ENCODE data around the gene GRB2.
"Not testable (repeated sequence)": the region's sequence is repeated elsewhere in the genome, so short reads cannot be mapped to it uniquely, and the experiment has no call there.

GRB2 gene

DNA sequence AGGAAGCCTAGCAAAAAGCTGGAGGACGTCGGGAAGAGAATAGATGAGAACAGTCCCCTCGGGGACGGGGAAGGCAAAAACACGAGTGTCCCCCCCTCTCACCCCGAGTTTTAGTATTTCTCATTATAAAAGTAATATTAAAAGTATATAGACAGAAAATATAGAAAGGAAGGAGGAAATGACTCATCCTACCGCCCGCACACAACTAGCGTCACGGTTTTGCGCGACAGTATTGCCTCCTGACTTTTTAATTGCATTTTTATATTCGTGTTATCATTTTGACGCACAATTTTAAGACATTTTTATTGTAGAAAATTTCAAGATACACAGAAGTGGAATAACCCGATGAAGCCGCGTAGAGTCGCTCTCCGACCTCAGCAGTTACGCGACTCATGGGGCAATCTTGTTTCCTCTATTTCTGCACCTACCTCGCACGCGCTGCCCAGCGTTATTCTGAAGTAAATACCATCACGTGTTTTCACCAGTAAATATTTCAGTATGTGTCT lies 115.6 kb downstream of the GRB2 start:
- TF ChIP-seq, protein P1, sequence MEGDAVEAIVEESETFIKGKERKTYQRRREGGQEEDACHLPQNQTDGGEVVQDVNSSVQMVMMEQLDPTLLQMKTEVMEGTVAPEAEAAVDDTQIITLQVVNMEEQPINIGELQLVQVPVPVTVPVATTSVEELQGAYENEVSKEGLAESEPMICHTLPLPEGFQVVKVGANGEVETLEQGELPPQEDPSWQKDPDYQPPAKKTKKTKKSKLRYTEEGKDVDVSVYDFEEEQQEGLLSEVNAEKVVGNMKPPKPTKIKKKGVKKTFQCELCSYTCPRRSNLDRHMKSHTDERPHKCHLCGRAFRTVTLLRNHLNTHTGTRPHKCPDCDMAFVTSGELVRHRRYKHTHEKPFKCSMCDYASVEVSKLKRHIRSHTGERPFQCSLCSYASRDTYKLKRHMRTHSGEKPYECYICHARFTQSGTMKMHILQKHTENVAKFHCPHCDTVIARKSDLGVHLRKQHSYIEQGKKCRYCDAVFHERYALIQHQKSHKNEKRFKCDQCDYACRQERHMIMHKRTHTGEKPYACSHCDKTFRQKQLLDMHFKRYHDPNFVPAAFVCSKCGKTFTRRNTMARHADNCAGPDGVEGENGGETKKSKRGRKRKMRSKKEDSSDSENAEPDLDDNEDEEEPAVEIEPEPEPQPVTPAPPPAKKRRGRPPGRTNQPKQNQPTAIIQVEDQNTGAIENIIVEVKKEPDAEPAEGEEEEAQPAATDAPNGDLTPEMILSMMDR (IDR thresholded peaks at IDR 0.05; ENCODE audit: borderline replicate concordance, insufficient read depth, low read depth, low read length) = peak; percentile 43; the same call in 1 of the 2 replicates
- peak overlapping the region; percentile 79 for H3K4me3 ChIP-seq (ENCODE audit: low read depth, low read length)

DNA sequence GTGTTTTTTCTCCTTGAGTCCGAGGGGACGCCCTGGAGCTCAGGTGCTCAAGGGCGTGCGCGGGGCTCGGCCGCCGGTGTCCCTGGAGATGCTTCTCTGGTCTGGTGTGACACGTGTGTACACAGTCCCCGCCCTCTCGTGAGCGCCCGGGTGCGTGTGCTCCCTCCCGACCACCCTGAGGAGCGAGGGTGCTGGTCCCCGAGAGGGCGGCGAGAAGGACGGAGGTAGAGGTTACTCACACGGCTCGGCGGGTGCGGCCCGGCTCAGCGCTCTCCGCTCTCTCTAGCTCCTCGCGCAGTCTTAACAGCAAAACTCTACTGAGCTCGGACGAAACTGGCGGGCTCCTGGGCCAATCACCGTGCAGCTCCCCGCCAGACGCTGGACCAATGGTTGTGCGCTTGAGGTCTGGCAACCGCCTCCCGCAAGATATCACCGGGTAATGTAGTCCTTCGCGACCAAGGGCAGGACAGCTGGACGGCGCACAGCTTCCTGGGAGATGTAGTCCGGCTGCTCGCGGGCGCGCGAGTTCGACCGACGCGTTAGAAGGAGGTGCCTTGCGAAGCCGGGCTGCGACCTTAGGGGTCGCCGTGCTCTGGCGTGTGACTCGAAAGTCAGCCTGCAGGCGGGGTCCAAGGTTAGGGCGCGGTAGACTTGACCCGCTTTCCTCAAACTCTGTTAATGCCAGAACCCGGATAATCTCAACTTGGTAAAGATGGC lies 116.2 kb downstream of the GRB2 start, which contains the start of gene SLC25A19:
SLC25A19 (minus strand) TSS at position 319 of the 717 bp plus-strand sequence. CDS start 2,669 bp downstream, outside the sequence.
- TF ChIP-seq, protein P1 (IDR thresholded peaks at IDR 0.05; ENCODE audit: borderline replicate concordance, insufficient read depth, low read depth, low read length) = peak; percentile 57
- H3K4me3 ChIP-seq (ENCODE audit: low read depth, low read length) = peak within 1 kb of the TSS; percentile 79

DNA sequence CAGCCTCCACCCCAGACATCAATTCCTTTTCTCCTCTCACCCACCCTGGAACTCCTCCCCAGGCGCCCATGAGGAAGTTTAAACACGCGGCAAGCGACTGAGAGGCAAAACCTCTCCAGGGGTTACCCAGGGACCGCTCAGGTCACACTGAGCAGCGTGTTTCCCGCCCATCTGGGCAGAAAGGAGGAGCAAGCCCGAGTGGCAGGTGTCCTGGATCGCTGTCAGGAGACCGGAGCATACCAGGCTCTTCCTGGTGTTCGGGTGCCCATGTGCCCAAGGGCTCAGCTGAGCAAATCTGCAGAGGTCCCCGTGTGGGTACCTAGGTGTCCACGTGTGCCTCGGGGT lies 116.7 kb downstream of the GRB2 start:
- TF ChIP-seq, protein P1 (IDR thresholded peaks at IDR 0.05; ENCODE audit: borderline replicate concordance, insufficient read depth, low read depth, low read length) = no peak
- H3K4me3 ChIP-seq (ENCODE audit: low read depth, low read length) = peak overlapping the region; percentile 79

DNA sequence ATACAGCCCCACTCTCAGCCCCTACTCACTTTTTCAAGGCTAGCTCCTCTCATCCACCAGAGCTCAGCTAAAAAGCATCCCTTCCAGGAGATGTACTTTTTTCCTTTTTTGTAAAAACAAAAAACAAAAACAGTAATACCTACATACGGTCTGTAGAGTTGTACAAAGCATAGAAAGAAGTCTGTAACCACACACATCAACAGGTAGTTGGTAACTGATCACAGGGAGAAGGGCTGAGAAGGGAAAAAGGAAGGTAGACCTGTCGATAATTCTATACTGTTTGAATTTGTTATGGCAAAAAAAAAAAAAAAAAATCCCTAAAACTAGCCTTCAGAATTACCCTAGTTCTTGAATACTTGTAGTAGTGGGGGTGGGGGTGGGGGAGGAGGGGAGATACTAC lies 117.1 kb downstream of the GRB2 start:
- H3K4me3 ChIP-seq (ENCODE audit: low read depth, low read length) = peak overlapping the region; percentile 79
- TF ChIP-seq, protein P1 (IDR thresholded peaks at IDR 0.05; ENCODE audit: borderline replicate concordance, insufficient read depth, low read depth, low read length) = no peak

DNA sequence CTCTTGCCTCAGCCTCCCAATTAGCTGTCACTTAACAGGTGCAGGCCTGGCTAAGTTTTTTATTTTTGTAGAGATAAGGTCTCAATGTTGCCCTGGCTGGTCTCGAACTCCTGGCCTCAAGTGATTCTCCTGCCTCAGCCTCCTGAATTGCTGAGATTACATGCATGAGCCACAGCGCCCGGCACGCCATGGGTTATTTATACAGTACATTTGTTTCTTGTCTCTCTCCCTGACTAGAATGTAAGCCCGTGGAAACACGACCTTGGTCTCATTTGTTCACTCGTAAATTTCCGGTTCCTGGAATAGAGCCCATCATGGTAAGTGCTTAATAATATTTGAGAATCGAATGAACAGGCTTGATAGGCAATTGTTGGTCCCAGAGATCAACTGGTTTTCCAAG lies 118.3 kb downstream of the GRB2 start:
- H3K4me3 ChIP-seq (ENCODE audit: low read depth, low read length) = no peak overlapping the region

DNA sequence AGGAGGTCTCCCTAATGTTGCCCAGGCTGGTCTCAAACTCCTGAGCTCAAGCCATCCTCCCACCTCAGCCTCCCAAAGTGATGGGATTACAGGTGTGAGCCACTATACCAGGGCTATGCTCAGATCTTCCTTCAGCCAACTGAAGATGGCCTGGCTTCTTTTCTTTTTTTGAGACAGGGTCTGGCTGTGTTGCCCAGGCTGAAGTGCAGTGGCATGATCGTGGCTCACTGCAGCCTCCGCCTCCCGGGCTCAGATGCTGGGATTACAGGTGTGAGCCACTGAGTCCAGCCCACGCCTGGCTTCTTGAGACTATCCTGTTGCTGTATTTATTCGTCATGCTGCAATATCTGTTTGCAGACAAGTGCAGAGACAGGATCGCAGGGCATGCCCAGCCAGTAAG lies 120.4 kb downstream of the GRB2 start:
- TF ChIP-seq, protein P1 (IDR thresholded peaks at IDR 0.05; ENCODE audit: borderline replicate concordance, insufficient read depth, low read depth, low read length) = no peak
- H3K4me3 ChIP-seq (ENCODE audit: low read depth, low read length) = no peak overlapping the region

More for the DNA sequence above, 118.3 kb downstream of the GRB2 start:
- TF ChIP-seq, protein P1 (IDR thresholded peaks at IDR 0.05; ENCODE audit: borderline replicate concordance, insufficient read depth, low read depth, low read length) = no peak

DNA sequence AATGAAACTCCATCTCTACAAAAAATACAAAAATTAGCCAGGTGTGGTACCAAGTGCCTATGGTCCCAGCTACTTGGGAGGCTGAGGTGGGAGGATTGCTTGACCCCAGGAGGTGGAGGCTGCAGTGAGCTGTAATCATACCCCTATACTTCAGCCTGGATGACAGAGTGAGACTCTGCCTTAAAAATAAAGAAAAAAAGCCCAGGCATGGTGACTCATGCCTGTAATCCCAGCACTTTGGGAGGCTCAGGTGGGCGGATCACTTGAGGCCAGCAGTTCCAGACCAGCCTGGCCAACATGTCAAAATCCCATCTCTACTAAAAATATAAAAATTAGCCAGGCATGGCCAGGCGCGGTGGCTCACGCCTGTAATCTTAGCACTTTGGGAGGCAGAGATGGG lies 125.3 kb downstream of the GRB2 start:
- H3K4me3 ChIP-seq (ENCODE audit: low read depth, low read length) = not testable (repeated sequence)
